T-helper 2 cell (primary cell): Measurements from ENCODE around the gene GLIS1.

Source experiments
- DNase-seq, 5 experiments: peaks; one replicate each; pipeline versions ENCODE4 v3.0.0 to v3.0.0-alpha.2; 2012 to 2022

Gene GLIS1

DNA sequence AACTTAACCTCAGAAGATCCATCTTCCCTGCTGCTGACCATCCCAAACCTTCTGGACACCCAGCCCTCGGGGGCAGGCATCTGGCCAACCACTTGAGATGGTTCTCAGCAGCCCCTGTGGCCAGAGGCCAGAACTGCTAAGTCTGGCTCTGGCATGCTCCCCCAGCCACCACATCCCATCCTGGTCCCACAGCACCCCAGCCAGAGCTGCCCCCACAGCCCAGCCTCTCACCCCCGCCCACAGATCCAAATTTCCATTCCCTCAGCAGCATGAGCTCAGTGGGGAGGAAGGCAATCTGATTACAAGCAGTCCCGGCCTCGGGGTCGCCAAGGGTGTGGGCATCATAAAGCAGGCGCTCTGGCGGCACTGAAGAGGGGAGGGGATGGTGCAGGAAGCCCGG is 45.6 kb downstream of the GLIS1 start:
- DNase-seq = no peak

DNA sequence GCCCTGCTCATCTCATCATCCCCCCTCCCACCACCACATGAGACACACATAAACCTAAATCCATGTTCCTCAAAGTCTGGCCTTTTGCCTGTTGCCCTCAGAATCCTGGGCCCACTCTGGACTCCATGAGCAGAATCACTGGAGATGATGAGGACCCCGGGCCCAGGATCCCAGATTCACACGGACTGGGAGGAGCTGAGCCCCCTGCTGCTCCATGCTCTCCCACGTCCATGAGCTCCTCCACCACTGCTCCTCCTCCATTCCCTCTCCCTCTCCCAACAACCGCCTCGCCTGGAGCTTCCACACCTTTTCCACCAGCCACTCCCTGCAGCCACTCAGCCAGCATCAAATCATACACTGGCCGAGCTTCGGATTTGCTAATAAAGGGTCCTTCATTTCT is 47.6 kb downstream of the GLIS1 start:
- no peak for DNase-seq

DNA sequence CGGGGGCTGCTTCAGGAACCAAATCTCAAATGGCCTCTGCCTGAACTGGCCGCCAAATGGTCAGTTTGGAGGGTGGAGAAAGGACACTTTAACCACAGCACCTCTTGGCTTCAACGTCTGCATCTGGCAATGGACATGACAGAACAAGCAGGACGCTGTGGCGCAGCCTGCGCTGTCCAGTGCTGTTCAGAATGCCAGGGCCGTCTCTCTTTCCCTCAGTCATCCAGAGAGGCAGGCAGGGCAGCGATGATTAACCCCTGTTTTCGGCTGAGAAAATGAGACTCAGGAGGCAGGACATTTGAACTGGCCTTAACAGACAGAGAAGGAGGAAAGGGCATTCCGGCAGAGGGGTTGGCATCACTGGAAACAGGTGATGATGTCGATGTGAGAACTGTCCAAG is 48.6 kb downstream of the GLIS1 start:
- DNase-seq = no peak

DNA sequence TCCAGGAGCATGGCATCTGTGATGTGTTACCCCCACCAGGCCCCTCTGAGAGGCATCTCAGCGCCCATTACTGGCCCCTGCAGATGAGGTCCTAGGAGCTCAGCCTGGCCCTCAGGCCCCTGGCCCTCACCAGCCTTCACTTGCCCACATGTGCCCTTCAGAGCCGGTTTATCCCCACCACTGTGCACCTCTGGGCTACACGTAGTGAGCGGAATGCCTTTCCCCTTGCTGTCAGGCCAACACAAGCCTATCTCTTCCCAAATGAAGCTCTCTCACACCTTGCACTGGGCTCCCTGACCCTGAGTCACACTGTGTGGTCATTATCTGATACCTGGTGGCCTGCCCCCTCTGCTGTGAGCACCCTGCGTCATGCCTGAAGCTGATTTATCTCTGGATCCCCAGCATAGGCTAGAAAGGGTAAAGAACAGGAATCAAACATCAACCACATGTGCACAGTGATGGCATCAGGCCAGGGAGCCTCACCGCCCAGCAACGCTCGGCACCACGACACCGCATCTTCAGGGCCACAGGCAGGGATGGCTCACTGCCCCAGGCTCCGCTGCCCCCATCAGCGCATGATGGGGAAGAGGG is 49.1 kb downstream of the GLIS1 start:
- no peak for DNase-seq

DNA sequence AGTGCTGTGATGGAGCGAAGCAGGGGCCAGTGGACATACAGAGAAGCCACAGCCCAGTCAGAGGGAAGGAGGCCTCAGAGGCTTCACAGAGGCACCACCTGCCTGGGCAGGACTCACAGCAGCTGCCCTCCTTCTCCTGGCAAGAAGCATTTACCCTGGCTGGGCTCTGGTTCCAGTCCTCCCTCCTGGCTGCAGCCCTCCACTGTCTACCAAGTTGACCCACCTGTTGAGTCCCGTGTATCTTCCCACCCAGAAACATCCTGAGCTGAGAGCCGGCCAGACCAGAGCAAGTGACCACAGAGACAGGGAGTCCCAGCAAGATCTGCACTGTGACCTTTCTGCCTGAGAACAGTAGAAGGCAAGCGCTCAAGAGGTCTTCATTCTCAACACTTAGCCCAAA is 49.7 kb downstream of the GLIS1 start:
- no peak for DNase-seq

DNA sequence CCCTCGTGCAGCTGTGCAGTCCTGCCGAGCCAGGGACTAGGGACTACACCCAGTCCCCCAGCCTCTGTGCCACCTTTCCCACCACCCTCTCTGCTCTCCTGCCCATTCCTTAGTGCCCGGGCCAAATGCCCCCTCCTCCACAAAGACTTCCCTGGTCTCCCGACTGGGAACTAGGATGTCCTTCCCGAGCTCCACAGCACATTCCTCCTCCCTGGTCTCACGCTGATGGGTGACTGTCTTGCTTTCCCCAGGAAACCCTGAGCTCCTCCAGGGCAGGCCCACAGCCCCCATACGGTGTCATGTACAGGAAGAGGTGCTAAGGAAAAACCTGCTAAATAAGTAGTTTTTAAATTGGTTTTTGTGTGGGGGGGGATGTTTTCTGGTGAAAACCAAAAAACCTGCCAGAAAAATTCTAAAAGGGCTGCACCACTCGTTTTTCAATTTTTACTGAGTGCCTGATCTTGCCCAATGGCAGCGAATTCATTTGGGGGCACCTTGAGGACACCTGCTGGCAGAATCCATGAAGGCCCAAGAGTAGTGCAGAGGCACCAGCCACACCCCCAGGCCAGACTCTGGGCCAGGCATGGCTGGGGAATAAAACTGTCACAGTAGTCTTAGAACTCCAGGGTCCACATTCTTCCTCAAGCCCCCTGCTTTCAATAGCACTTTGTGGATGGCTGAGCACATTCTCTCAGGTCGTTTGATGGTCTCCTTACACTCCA is 50.4 kb downstream of the GLIS1 start:
- no peak for DNase-seq

DNA sequence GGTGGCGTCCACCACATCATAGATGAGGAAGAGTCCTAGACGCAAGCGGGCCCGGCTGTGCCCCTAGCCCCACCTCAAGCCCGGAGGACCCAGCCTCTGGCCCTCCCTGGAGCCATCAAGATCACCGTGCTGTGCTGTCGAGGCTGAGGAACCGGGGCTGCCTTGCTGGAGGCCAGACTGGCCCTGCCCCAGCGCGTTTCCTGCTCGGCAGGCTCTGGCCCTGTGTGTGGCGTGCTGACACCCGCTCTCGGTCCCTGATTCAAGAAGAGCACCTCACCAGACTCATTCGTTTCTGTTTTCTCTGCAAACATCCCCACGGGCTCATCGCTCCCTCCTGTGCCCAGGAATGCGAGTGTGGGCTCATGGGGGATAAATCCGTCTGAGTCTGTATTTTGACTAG is 51.1 kb downstream of the GLIS1 start:
- DNase-seq = no peak

DNA sequence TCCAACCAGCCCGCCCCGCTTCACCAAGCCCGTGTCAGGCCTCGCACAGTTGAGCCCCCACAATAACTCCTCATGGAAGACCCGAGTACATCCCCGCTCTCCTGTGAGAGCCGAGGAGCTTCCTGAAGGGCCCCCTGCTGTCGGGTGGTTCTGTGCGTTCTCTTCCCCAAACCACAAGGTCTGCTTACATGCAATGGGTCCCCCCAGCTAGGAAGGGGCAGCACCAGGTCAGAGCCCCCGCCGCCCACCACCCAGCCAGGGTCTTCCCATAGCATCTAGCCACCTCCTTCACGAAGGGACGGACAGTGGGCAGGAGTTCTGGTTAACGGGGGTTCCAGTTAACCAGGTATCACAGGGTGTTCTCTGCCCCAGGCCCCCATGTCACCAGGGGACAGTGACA is 51.5 kb downstream of the GLIS1 start:
- DNase-seq = no peak

DNA sequence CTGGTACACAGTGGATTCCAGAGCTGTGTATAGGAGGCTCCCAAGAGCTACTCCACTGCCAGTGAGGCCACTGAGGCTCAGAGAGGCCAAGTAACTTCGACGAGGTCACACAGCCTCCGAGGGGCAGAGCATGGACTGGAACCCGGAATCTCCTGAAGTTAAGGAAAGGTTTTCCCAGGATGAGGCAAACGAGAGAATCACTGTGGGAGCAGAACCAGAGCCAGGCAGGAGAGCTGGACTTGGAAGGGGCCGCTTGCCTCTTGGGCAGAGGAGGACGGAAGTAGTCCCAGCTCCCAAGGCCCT is 52.0 kb downstream of the GLIS1 start:
- DNase-seq = no peak

DNA sequence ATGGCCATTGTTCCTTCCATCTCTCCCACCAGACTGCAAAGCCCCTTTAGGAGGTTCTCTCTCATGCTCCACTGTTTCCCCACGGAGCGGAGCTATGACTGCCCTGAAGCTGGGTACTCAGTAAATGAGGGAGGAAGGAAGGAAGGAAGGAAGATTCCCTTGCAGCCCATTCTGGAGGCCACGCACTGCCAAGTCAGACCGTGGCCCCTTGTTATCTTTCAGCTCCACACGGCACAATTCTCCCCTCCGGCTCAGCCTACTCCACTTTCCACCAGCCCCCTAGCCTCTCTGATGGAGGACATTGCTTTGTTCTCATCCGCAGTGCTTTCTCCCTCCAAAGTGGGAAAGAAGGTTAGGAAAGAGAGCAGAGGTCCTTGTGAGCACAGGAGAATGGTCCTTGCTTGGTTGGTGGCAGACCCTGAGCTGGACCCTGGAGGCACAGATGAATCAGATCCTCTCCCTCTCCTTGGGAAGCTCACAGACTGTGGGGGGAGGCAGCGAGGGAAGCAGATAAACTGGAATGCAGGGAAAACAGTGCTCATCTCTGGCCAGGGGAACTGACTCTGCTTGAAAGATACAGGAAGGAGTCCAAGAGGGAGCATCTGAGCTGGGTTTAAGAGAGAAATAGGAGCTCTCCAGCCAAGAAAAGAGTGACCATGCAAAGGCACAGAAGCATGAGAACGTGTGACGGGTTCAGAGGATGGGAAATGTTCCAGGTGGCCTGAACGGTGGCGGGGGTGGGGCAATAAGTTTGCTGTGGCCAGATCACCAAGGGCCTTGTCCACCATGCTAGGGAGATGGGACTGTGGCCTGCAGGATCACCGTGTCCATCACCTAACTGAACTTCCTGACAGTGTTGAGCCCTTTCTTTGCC is 52.6 kb downstream of the GLIS1 start:
- DNase-seq = no peak

DNA sequence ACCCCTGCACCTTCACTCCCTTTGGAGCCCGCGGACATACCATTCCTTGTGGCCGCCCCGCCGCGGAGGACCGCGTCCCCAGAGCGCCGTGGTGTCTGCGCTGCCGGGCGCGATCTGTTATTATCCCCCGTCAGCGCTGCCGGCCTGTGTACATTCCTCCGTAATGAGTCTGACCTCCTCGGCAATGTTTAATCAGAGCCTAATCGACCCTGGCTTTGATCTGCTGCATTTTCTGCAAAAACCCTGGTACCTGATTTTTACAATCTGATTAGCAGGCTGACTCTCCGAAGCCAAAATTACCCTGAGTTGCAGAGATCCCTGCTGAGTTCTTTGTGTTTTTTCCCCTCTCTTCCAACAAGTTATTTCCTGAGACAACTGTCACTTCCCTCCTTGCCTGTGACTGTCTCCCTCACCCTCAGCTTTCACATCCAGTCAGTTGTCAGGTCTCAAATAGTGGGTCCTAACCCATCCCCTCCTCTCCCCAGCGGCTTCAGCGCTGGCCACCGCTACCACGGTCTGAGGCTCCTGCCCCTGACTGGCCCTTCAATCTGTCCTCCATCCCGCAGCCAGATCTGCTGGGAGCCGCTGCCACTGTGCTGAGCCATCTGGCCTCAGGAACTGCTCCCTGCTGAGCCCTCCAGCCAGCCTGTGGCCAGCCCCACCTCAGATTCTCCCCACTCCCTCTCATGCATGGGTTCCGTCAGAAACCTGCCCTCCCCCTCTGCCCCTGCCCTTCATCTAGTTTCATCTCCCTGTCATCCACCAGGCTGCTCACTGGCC is 53.5 kb downstream of the GLIS1 start:
- no peak for DNase-seq

DNA sequence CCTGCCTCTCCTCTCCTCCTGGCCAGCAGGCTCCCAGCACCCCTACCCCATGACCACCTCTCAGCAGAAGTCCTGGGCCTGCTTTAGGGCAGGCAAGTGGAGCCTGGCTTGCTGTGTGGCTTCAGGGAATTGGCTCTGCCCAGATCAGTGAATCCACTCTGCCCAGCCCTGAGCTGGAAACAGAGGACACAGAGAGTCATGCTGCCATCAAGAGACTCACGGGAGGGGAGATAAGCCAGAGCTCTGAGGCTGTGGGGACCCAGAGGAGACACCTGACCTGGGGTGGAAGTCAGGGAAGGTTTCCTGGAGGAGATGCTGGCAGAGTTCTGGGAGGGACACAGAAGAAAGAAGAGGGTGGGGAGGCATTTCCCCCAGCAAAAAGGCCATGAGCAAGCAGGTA is 54.2 kb downstream of the GLIS1 start:
- DNase-seq = no peak

DNA sequence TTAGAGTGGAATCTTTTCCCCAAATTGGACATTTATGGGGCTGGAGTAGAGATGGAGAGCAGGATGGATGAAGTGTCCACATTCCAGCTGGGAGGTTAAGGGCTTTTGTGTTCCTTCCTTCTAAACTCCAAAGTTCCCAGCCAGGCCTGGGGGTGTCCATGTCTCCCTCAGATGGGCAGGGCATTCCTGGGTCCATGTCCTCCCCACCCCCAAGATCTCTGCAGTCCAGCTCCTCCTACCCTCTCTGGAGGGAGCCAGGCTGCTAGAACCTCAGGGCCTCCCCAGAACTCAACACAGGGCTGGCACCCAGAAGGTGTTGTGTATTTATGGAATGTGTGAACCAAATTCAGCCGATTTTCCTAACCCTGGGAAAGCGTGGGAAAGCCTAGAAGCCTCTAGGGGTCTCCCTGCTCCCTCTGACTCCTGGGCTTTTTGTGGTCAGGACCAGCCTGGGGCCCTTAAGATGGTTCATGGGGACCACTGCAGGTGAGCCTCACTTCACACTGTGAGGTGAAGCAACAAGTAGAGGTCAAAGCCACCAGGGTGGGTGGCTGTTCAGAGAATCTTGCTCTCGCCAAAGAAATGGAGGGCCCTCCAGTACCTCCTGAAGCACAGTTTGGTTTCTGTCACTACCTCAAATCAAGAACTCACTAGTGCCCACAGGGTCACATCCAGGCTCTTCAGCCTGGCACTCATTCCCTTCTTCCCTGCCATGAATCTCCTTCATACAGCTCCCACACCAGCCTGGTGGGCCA is 54.8 kb downstream of the GLIS1 start:
- no peak for DNase-seq

DNA sequence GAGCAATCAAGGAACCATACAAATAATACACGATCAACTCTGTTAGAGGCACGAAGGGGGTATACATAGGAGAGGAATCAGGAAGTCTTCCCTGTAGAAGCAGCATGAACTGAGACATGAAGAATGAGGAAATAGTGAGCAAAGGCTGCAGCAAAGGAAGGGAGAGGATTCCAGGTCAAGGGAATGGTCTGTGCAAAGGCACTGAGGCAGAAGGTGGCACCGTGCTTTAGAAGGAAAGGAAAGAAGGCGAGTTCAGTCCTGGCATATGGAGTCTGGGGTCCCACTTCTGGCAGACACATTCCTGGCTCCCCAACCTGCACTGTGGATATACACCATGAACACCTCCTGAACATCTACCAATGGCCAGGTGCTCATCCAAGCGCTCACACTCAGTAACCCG is 56.1 kb downstream of the GLIS1 start:
- no peak for DNase-seq

DNA sequence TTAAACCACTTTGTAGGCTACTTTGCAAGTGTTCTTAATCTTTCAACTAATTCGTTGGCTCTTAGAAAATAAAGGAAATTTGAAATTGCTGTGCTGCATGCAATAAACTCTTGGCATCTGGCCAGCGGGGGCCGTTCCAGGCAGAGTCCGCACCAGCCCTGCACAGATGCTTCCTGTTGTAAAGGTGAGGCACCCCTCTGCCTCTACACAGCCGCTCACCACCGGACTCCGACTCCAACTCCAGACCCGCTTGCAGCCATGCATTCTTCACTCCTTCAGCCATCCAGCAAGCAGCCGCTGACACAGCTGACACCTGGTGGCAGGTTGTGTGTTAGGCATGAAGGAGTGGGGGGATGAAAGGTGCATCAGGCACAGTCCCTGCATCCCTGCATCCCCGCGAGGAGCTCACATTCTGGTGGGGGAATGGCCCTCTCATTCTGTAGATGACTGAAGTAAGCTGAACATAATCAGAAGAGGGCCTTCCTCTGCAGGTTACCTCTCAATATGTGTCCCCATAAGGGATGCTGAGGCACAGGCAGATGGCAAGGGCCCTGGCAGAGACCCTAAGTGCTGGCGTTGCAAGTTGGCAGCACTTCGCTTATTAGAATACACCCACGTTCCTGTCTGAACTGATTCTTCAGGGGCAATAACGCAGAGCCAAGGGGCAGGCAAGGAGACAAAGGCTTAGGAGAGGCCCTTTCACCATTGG is 56.8 kb downstream of the GLIS1 start:
- DNase-seq = peak in 2 of 5 experiments; percentile 17 to 30

DNA sequence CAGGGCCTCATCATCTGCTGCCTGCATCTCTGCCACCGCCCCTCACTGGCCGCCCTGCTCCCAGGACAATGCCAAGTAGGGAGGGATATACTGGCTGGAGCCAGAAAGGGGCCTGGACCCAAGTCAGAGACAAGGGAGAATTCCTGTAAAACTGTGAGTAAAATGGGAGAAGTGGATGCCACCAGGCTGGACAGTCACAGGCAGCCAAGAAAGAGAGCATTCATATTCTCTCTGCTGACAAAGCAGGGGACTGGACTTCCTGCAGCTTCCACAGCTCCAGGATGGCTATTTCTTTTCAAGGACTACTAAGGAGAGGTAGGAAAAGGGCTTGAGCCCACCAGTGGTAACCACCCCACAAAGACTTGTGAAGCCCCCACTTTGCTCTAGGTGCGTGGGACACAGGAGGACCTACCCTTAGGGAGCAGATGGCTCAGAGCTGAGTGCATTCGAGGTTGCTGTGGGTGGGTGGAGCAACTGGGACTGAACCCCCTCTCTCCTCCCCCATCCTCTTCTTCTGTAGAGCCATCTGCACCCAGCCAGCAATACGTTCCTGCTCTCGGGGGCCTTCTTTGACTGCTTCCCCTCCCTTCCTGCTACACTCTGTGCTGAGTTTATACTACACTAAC is 57.5 kb downstream of the GLIS1 start:
- no peak for DNase-seq

DNA sequence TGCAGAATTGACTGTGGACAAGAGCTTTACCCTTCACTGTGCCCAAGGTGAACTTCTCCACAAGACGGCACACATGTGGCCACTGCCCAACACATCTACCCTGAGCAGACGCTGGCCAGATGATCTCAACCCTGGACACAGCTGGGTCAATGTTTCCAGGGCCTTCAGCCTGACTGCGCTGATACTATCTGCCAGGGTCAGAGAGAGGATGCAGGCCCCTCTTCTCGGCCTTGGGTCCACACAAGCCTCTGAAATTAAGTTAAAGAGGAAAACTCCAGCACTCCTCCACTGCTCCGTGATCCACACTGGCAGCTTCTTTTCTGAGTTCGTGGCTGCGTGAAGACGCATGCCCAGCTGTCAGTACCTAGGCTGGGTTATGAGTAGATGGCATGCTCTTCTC is 58.1 kb downstream of the GLIS1 start:
- DNase-seq = no peak

DNA sequence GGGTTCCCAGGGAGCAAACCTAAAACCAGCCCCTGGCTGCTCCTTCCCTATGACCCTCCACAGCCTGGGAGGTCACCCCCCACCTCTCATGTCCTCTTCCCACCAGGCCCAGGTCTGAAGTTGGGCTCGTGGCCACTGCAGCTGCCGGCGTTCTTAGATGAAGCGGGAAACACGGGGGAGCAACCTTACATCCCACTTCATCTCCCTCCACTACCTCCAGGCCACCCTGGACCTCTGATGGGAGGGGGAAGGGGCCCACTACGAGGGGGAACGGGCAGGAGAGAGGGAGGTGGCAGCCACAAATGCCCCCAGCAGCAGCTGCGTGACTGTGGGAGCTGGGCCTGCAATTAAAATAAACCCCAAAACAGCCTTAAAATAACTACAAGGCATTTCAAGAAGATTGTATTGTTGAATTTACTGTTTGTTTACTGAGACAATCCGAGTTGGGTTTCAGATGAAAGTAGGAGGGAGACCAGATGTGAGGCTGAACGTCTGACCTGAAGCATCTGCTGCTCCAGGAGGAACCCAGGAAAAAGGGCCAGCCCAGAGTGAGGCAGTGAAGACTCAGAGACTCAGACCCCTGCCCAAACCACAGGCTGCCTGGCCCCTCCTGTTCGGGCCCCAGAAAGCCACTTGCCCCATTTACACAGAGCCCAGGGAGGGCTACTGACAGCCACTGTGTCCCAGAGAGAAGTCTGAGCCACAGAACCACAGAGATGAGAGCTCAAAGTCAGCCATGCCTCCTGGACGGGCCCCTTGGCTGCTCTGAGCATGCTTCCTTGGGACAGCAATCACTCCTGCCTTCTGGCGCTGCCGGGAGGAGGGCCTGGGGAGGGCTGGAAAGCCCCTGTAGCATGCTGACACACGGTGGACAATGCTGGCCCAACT is 59.8 kb downstream of the GLIS1 start:
- DNase-seq = no peak

DNA sequence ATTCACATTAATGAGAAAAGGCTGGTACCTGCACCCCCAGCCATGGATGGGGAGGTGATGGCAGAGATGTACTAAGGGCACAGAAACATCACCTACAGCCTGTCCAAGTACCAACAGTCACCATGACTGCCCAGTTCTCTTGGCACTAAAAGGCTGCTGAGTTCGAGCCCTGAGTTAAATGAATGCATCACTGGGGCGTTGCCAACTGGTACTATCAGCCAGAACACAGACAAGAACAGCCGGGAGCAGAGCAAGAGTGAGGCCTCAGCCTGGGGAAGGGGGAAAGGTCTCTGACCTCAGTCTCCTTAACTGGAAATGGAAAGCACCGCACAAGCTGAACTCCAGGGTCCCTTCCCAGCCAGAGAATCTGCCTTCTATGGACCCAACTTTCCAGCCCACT is 60.5 kb downstream of the GLIS1 start:
- no peak for DNase-seq

DNA sequence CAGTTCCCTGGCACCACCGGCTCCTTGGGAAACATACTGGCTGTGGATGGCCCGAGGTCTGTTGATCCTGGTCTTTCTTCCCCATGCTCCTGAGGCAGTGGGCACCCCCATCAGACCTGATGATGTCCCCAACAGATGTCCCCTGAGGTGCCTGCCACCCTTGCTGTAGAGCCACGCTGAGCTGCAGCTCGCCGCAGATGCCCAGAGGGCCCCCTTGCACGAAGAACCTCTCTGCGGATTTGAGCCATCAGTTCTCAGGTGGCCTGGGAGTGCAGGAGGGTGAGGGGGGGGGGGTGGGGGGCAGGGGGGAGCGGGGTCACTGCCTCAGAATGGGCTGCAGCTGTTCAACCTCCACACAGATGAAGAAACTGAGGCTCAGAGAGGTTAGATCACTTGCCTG is 60.9 kb downstream of the GLIS1 start:
- DNase-seq = no peak
